ENCODE measurements around the gene PRUNE1.

Gene PRUNE1

GRCh38 chr1:151055581-151055980 lies 47.3 kb downstream of the PRUNE1 start:
- no peak for DNase-seq

DNA sequence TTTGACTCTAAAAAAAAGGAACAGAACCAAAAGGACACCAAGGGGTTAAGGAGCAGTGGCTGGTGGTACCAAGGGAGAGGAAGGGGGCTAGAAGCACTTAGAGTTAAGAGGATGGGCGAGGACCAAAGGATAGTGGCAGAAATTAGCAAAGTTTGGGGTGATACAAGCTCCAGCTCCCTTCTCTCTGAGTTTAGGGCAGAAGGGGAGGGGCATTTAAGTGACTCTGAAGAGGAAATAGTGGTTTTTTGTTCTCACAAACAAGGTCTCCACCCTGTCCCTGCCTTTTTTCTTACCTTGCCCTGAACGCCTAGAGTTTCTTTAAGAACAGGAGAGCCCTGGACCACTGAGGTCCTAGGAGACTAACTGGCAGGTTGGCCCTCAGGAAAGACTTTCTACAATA lies 47.9 kb downstream of the PRUNE1 start:
- DNase-seq, result peak; percentile 77

GRCh38 chr1:151058692-151059091 lies 50.4 kb downstream of the PRUNE1 start:
- no peak for DNase-seq

- peak; percentile 89 for DNase-seq
Measured at GRCh38 chr1:151059109-151060006, 51.1 kb downstream of the PRUNE1 start, which contains the start of gene CDC42SE1. TSS of gene CDC42SE1 (minus strand) at chr1:151059622. CDS start at chr1:151055730, 3,892 bp downstream.

DNA sequence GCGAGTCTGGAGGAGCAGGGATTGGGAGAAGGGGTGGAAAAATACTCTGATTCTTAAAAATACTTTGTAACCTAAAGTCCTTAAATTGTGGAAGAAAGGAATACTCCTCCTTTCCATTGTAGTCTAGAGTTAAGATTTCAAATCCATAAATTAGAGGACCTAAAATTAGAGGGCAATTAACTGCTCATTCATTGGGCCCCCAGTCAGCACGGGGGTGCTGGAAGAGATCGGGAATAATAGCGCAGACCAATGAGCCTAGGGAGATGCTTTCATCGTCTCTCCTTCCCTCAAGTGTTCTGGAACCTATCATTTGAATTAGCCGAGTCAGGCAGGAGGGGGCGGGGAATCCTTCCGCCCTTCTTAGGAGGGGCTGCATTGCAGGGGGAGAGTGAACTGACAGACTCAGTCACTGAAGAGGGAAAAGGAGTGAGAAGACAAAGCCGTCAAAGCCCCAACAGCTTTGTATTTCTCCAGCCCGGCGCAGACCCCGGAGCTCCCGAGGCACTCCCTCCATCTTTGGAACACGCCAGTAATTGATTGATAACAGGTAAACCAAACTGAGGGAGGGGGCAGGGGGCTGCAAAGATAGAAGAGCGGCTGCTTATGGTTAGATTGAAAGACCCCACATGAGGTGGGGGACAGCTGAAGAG lies 51.9 kb downstream of the PRUNE1 start, which contains the start of gene MLLT11:
Gene MLLT11, plus strand, starts transcription at position 391 of the 650 bp plus-strand sequence. CDS start 6,828 bp downstream, outside the sequence.
- DNase-seq, result no peak

DNA sequence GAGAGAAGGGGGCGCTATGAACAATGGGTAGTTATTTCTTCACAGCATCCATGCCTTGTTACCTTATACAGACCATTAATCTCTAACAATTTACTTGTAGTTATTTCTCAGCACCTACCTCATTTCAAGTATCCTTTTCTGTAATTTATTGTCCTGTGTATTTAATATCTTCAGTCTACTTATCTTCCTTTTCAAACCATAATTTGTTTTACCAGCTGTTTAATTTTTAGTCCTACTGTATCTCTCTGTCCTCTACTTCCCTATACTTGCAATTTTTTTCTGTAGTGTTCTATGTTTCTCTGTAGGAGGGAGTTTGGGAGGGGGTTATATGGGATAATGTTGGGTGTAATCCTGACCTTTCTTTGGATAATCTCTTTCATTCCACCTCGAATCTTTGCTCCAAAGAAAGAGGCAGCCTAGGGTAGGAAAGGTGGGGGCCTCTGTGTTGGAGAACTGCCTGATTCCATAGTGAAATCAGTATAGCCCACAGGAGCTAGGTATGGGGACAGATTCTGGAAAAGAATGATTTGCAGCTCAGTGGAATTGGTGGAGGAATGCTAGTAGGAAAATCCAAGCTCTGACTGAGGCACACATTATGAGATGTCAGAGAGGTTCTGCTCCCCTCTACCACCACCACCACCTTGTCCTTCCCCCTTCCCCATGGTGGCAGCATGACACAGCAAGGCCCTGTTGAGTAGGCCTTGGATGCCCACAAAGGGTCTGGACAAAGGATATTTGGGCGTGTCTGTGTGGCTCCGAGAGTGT lies 52.6 kb downstream of the PRUNE1 start:
- no peak for DNase-seq

GRCh38 chr1:151061704-151062103 lies 53.5 kb downstream of the PRUNE1 start:
- DNase-seq, result no peak

DNA sequence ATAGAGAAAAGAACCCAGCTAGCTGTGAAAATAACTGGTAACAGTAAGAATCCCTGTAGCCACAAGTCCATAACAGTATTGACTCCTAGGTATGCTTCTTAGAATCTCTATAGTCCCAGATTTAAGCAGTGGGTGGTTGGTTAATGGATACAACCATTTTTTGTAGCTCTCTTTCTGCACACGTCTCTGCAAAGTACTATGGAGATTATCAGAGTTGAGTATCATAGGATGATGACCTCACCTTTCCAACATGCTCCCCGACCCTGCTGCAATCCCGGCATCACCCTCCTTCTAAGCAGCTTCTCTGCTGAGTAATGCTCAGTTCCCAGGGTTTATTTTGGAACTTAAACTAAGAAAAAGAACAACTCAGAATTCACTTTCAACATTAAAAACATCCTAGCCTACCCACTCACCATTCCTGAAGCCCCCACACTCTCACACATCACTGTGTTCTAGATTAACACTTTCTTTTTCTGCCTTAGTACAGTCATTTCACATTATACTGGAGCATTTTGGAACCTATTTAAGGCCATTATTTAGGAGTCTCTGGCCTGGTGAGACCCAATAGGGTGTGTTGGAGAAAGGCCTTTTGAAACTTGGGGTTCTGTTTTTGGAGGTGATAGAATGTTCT lies 54.6 kb downstream of the PRUNE1 start:
- no peak for DNase-seq

DNA sequence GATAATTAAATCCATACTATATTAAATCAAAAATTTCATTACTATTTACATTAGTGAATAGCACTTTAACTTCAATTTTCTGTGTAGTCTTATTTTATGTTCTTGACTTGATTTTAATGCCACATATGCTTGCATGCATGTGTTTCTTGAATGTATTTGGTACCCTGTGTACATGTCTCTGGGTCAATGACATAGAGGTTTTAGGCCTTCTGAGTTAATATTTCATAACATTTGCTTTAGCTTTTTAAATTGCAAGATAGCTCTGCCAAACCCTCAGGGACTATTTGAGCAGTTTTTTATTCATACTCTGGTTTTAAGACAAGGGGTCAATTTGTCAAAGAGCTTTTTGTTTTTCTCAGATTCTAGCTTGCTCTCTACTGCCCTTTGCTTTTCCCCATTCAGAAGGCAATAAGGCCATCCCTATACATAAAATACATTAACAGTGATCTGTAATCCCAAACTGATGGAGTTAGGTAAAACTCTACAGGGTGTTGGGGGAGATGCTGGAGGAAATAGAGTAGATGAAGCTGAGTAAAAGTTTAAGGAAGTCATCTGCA lies 56.9 kb downstream of the PRUNE1 start:
- DNase-seq, result no peak

DNA sequence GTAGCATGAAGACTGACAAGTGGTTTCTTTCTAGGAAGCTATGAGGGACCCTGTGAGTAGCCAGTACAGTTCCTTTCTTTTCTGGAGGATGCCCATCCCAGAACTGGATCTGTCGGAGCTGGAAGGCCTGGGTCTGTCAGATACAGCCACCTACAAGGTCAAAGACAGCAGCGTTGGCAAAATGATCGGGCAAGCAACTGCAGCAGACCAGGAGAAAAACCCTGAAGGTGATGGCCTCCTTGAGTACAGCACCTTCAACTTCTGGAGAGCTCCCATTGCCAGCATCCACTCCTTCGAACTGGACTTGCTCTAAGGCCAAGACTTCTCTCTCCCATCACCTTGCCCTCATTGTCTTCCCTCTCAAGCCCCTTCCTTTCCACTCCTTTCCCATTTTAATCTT lies 58.9 kb downstream of the PRUNE1 start:
- no peak for DNase-seq

- no peak for DNase-seq
Measured at GRCh38 chr1:151069103-151069486, 60.8 kb downstream of the PRUNE1 start.

GRCh38 chr1:151070474-151071276 lies 62.4 kb downstream of the PRUNE1 start, which contains the start of gene GABPB2:
TSS of gene GABPB2 (plus strand) at chr1:151070761. CDS start at chr1:151088190, 17,429 bp downstream.
- peak; percentile 89 for DNase-seq

GRCh38 chr1:151072224-151072623 lies 64.0 kb downstream of the PRUNE1 start:
- DNase-seq, result no peak

Data from CD4-positive, alpha-beta T cell treated with Interleukin-12 subunit alpha and Interleukin-12 subunit beta, for 1 hour (primary cell).